Fibroblast of pulmonary artery (primary cell): ENCODE results near the gene GADL1.

ENCODE experiments used
- DNase-seq: peaks from one replicate; pipeline ENCODE4 v3.0.0-alpha.2; 2010; ENCODE audit warnings: low read depth
- H3K4me3 ChIP-seq: replicated peaks from 2 replicates; pipeline ENCODE4 v1.5.1; 2011; ENCODE audit warnings: low read depth, mild to moderate bottlenecking, control low read depth, low read length, moderate library complexity
- CTCF ChIP-seq: IDR thresholded peaks from 2 replicates; pipeline ENCODE4 v1.5.1; 2011; ENCODE audit warnings: mild to moderate bottlenecking, control low read depth, low read length, inconsistent platforms; ENCODE audit errors: missing control alignments

GADL1 gene

DNA sequence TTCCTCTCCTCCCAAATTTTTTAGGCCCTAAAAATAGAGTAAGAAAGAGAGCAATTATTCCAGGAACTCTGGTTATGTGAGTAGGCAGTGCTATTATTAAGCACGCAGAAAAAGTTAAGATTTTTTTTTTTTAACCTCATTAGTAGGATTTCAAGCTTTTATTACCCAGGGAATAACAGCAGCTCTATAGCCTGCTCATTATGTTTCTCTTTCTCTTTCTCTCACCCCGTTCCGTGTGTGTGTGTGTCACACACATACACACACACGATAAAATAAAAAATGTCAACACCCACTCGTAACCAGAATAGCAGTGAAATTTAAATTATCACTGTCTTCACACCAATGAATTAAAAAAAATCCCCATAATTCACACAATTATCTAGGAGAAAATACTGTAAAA is 30.3 kb downstream of the GADL1 start:
- no peak for DNase-seq
- no peak for TF ChIP-seq CTCF
- H3K4me3 ChIP-seq, result no peak overlapping the region

DNA sequence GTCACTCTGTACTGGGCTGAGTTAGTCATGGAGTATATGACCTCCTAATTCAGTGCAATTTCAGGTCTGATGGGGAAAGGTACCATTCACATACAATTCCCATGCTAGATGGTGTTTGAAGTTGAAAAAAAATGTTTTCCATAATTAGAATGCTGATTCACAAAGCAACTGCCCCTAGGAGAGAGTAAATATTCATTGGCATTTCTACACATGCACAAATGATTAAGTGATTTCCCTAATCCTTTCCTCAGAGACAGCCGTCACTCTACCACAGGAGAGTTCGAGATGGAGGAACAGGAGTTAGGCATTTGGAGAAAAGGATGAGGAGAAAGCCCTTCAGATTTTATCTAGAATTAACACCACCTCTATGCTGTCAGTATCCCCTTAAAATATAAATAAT is 32.5 kb downstream of the GADL1 start:
- TF ChIP-seq CTCF, result no peak
- H3K4me3 ChIP-seq, result no peak overlapping the region
- no peak for DNase-seq

- no peak for DNase-seq
- no peak overlapping the region for H3K4me3 ChIP-seq
- no peak for TF ChIP-seq CTCF
Observed at GRCh38 chr3:30858894-30859389, 35.5 kb downstream of the GADL1 start.

GRCh38 chr3:30855400-30856292 is 38.8 kb downstream of the GADL1 start:
- no peak for TF ChIP-seq CTCF
- no peak overlapping the region for H3K4me3 ChIP-seq
- no peak for DNase-seq

DNA sequence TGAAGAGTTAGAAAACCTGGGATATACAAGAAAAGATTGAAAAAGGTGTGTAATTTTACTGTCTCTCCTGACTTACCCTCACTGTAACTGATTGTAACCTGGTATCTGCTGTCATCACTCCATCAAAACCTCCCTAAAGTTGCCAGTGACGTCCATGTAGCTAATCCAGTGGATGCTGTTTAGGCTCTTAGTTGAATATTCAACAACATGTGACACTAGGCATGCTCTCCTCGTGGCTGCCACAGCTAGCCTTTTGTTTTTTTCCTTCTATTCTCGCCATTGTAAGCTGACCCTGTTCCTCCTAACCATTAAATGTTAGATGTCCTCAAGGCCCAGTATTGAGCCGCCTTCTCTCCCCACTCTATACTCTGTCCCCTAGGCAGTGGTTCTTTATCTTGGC is 41.6 kb downstream of the GADL1 start:
- no peak overlapping the region for H3K4me3 ChIP-seq
- TF ChIP-seq CTCF, result no peak
- no peak for DNase-seq

- no peak for DNase-seq
- H3K4me3 ChIP-seq, result no peak overlapping the region
- no peak for TF ChIP-seq CTCF
Observed at GRCh38 chr3:30848087-30848779, 46.2 kb downstream of the GADL1 start.
